ENCODE measurements around the gene VWC2. TPM values are rescaled to one million over a fixed set of nuclear protein-coding genes. Genes with fewer than 3 reads are reported as not detected.

The VWC2 gene
- total RNA-seq, 1 experiment from 2014 or later: not detected

- H3K4me3 ChIP-seq (ENCODE audit: low read depth in 2 of 2, low read length in 2 of 2): no peak overlapping the region
- in situ Hi-C loops (cut with HindIII; ENCODE audit: low pct_unique_long_range_greater_than_20kb, low sequenced_read_pairs) (no loop called here), intact Hi-C loops (cut with micrococcal nuclease; ENCODE audit: unreplicated experiment) (no loop called here)
- ChIA-PET POLR2A (no interaction called here), CTCF (no interaction called here)
- no peaks in the 10 kb centered on the region for H3K9me3 ChIP-seq (ENCODE audit: control insufficient read depth, insufficient read depth, low read depth, low read length)
- ATAC-seq: no peak
- no peaks in the 10 kb centered on the region for H3K4me1 ChIP-seq (ENCODE audit: control insufficient read depth, insufficient read depth, low read length)
- no peak overlapping the region for H3K27ac ChIP-seq (ENCODE audit: low read length)
- TF ChIP-seq TCF7L2 (IDR thresholded peaks at IDR 0.05; ENCODE audit: low read depth, low read length): no peak
- TF ChIP-seq CTCF (IDR thresholded peaks at IDR 0.05): no peak
- no peak for TF ChIP-seq SIN3A (IDR thresholded peaks at IDR 0.05; ENCODE audit: borderline replicate concordance, insufficient read depth, low read depth, low read length)
- TF ChIP-seq POLR2AphosphoS5 (IDR thresholded peaks at IDR 0.05; ENCODE audit: low read depth, low read length): no peak
- TF ChIP-seq REST (IDR thresholded peaks at IDR 0.05; ENCODE audit: insufficient read depth in 1 of 2, low read depth in 2 of 2, low read length in 1 of 2): no peak
- H3K27me3 ChIP-seq (ENCODE audit: control insufficient read depth, insufficient read depth, low read length): no peaks in the 10 kb centered on the region
- H3K36me3 ChIP-seq (ENCODE audit: control insufficient read depth, insufficient read depth, low read length): no peaks in the 10 kb centered on the region
- no peak for DNase-seq (ENCODE audit: low read depth, low spot score)
- no TSS peak for BruUV-seq (replicated peaks)
Measured at GRCh38 chr7:49772916-49773217, 571 bp upstream of the VWC2 start.

GRCh38 chr7:49773936-49774458 is 559 bp downstream of the VWC2 start:
- BruUV-seq (replicated peaks): no TSS peak
- H3K4me3 ChIP-seq (ENCODE audit: low read depth in 2 of 2, low read length in 2 of 2): no peak overlapping the region
- H3K4me1 ChIP-seq (ENCODE audit: control insufficient read depth, insufficient read depth, low read length): no peaks in the 10 kb centered on the region
- no peaks in the 10 kb centered on the region for H3K36me3 ChIP-seq (ENCODE audit: control insufficient read depth, insufficient read depth, low read length)
- H3K27me3 ChIP-seq (ENCODE audit: control insufficient read depth, insufficient read depth, low read length): no peaks in the 10 kb centered on the region
- no peak overlapping the region for H3K27ac ChIP-seq (ENCODE audit: low read length)
- no peaks in the 10 kb centered on the region for H3K9me3 ChIP-seq (ENCODE audit: control insufficient read depth, insufficient read depth, low read depth, low read length)
- ATAC-seq: no peak
- CTCF ChIA-PET: no interaction called here
- TF ChIP-seq TCF7L2 (IDR thresholded peaks at IDR 0.05; ENCODE audit: low read depth, low read length): no peak
- TF ChIP-seq REST (IDR thresholded peaks at IDR 0.05; ENCODE audit: insufficient read depth in 1 of 2, low read depth in 2 of 2, low read length in 1 of 2): no peak
- no peak for TF ChIP-seq CTCF (IDR thresholded peaks at IDR 0.05)
- TF ChIP-seq POLR2AphosphoS5 (IDR thresholded peaks at IDR 0.05; ENCODE audit: low read depth, low read length): no peak
- no peak for TF ChIP-seq SIN3A (IDR thresholded peaks at IDR 0.05; ENCODE audit: borderline replicate concordance, insufficient read depth, low read depth, low read length)
- intact Hi-C loops (cut with micrococcal nuclease; ENCODE audit: unreplicated experiment) (no loop called here), in situ Hi-C loops (cut with HindIII; ENCODE audit: low pct_unique_long_range_greater_than_20kb, low sequenced_read_pairs) (no loop called here)
- POLR2A ChIA-PET: no interaction called here
- DNase-seq (ENCODE audit: low read depth, low spot score): no peak
